NT2/D1 (cell line): ENCODE results near the gene NT5DC3.

ENCODE experiments used
- YY1 ChIP-seq: IDR thresholded peaks from 2 replicates; pipeline ENCODE4 v1.6.1; 2011; ENCODE audit not compliant: insufficient read length, insufficient read depth
- ZNF274 ChIP-seq: IDR thresholded peaks from 2 replicates; pipeline ENCODE4 v1.6.1; 2011; ENCODE audit warnings: mild to moderate bottlenecking, low read depth, low read length

DNA sequence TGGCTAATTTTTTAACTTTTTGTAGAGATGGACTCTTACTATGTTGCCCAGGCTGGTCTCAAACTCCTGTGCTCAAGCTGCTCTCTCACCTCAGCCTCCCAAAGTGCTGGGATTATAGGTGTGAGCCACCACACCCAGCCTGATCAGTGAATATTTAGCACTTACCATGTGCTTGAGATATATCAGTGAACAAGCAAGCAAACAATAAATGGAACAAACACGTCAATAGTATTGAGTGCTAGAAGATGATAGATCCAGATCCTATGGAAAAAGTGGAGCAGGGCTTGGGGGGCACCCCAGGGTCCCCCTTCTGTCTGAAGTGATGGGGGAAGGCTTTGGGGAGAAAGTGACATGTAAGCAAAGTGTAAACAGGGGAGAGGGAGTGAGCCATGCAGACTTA lies 83.8 kb downstream of the NT5DC3 start:
- TF ChIP-seq ZNF274 (no peak), YY1 (no peak)
